ENCODE results near the gene CMBL. TPM values are rescaled to one million over a fixed set of nuclear protein-coding genes. Genes with fewer than 3 reads are reported as not detected.

Gene CMBL
- total RNA-seq, 1 donor from 2014 or later, result 48.6 TPM

GRCh38 chr5:10243660-10244240 lies 64.0 kb downstream of the CMBL start:
- DNase-seq (no peak), ATAC-seq (no peak)
- intact Hi-C loops (cut with micrococcal nuclease), result no loop called here

GRCh38 chr5:10235350-10235749 lies 72.4 kb downstream of the CMBL start:
- intact Hi-C loops (cut with micrococcal nuclease), result no loop called here
- DNase-seq (no peak), ATAC-seq (no peak)

- no peak for DNase-seq
Observed at GRCh38 chr5:10233505-10233904, 74.2 kb downstream of the CMBL start.

GRCh38 chr5:10233011-10233410 lies 74.7 kb downstream of the CMBL start:
- ATAC-seq, result no peak
- DNase-seq, result no peak
- intact Hi-C loops (cut with micrococcal nuclease), result no loop called here

More at GRCh38 chr5:10233505-10233904, 74.2 kb downstream of the CMBL start:
- intact Hi-C loops (cut with micrococcal nuclease), result no loop called here
- ATAC-seq, result no peak

- DNase-seq, result no peak
- intact Hi-C loops (cut with micrococcal nuclease), result no loop called here
- ATAC-seq, result no peak
Observed at GRCh38 chr5:10232386-10232785, 75.3 kb downstream of the CMBL start.

GRCh38 chr5:10229306-10230048 lies 78.2 kb downstream of the CMBL start:
- DNase-seq, result no peak
- no peak for ATAC-seq
- intact Hi-C loops (cut with micrococcal nuclease), result no loop called here

- DNase-seq, result no peak
- intact Hi-C loops (cut with micrococcal nuclease), result no loop called here
- ATAC-seq, result no peak
Observed at GRCh38 chr5:10228288-10228687, 79.4 kb downstream of the CMBL start.

Other genes with a start within 250 kb of the CMBL start
- 19.6 TPM for gene ATPSCKMT, start 58.0 kb downstream of the CMBL start, total RNA-seq
- gene CCT5, start 57.6 kb downstream of the CMBL start, total RNA-seq, result 95.8 TPM
- gene MARCHF6, start 45.8 kb upstream of the CMBL start, total RNA-seq, result 165 TPM
- gene ROPN1L, start 134.0 kb upstream of the CMBL start, total RNA-seq, result 0.20 TPM

All from left ventricle myocardium superior (tissue), 1 donor.